NOMO-1 (cell line): ENCODE measurements around the gene PRRG3.
A peak's percentile ranks its signal among the peaks of the same experiment; 100 is the strongest.
"Not testable (repeated sequence)": the region's sequence is repeated elsewhere in the genome, so short reads cannot be mapped to it uniquely, and the experiment has no call there.

Experiments
- DNase-seq, 2 experiments: peaks; one replicate each; lab custom pipeline; 2025; ENCODE audit not compliant: unreplicated experiment in 2 of 2; lab: John Stamatoyannopoulos, UW

Gene PRRG3

DNA sequence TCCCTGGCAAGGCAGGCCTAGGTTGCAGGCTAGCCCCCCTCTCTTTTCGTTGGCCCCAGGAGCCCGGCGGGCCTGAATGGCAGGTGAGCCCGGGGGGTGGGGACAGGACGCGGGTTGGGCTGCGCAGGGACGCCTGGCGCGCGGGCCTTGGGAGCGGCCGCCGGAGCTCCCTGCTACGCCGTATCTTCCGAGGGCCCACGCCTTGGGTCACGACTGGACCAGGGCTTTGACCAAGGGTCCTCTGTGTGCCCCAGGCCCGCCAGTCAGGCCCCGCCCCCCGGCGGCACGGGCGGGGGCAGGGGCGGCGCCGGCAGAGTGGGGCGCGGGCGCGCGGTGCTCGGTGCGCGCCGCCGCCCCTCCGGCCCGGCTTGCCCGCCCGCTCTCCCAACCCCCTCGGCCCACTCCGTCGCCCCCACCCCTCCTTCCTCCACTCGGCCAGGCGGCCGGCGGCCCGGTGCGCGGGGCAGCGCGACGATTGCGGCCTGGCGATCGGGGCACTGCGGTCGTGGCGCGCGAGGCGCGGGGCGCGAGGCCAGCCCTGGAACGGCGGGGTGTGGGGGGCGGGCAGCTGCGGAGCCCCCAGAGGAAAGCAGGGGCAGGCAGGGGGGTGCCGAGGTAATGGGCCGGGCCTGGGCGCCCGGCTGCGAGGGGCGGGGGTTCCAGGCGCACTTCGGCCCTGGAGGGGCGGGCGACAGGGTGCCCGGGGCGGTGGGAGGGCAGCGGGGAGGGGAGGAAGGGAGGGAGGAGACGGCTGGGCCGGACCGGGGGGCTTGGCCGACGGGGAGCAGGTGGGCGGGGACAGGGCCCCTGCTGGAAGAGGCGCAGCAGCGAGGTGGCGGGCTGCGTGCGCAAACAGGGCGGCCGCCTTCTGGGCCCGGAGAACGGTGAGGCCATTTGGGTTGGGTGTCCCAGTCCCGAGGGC lies at the start of gene PRRG3:
PRRG3 (plus strand) TSS at position 798 of the 922 bp plus-strand sequence. CDS start 3,357 bp downstream, outside the sequence.
- DNase-seq = no peak

GRCh38 chrX:151675121-151675746 lies 20.0 kb upstream of the PRRG3 start:
- no peak for DNase-seq

GRCh38 chrX:151676196-151676595 lies 19.1 kb upstream of the PRRG3 start:
- no peak for DNase-seq

GRCh38 chrX:151679798-151680402 lies 15.4 kb upstream of the PRRG3 start:
- DNase-seq = no peak

- DNase-seq = peak in 1 of 2 experiments; percentile 9
These were observed 14.5 kb upstream of the PRRG3 start for GRCh38 chrX:151680805-151681204.

GRCh38 chrX:151687635-151688034 lies 7.6 kb upstream of the PRRG3 start:
- no peak for DNase-seq

DNA sequence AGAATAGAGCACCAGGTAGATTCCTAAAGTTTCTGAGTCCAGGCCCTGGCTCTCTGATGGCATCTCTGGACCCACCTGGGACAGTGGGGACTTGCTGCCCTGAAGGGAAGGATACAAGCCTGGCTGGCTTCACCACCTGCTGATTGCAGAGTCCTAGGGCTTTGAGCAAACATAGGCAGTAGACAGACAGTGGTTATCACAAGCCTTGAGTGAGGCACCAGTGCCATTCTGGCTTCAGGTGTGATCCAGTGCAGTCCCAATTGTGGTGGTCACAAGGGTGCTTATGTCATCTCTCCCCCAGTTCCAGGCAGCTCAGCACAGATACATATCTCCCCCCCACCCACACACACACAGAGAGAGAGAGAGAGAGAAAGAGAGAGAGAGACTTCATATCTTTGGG lies 6.6 kb upstream of the PRRG3 start:
- DNase-seq = no peak

- no peak for DNase-seq
These were observed 2.4 kb upstream of the PRRG3 start for GRCh38 chrX:151692825-151693224.

DNA sequence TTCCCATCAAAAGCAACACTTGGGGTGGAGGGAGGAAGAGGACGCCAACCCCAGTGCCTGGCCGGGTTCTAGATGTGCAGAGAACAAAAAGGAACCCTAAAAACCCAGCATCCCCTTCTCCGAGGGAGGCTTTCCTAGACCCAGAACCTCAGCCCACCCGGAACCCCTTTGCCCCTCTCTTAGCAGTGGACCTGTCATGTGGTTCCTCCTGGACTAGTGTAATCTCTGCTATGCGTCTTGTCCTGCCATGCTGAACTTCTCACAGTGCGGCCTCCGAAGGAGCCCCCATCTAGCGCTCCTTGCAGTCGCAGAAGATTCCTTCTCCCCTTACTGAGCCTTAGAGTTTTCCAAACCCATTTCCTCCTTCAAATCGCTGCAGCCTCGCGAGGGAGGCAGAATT lies 1.1 kb upstream of the PRRG3 start:
- no peak for DNase-seq

- no peak for DNase-seq
These were observed 504 bp downstream of the PRRG3 start for GRCh38 chrX:151695583-151696340.

DNA sequence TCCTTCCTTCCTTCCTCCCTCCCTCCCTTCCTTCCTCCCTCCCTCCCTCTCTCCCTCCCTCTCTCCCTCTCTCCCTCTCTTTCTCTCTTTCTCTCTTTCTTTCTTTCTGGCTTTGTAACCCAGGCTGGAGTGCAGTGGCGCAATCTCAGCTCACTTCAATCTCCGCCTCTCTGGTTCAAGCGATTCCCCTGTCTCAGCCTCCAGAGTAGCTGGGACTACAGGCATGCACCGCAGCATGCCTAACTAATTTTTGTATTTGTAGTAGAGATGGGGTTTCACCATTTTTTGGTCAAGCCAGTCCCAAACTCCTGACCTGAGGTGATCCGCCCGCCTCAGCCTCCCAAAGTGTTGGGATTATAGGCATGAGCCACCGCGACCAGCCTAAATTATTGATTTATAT lies 1.8 kb downstream of the PRRG3 start:
- DNase-seq = not testable (repeated sequence)

- no peak for DNase-seq
These were observed 2.3 kb downstream of the PRRG3 start for GRCh38 chrX:151697522-151697921.

DNA sequence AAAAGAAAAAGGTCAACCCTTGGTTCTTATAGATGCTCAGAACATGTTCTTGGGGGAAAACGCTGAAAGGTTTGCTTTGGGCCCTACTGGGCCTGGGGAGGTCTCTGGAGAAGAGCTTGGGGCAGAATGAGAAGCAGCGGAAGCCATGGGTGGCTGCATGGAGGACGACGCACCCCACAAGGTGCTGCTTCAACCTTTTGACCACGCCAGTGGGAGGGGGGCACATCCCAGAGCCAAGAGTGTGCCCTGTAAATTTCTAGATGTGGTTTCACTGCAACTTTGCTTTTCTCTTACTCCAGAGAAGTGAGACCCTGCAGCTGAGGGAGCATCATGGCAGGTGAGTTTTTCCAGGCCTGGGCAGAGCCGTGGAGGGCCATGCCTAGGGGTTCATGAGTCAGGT lies 3.2 kb downstream of the PRRG3 start:
- no peak for DNase-seq

- no peak for DNase-seq
These were observed 4.5 kb downstream of the PRRG3 start for GRCh38 chrX:151699746-151700145.

DNA sequence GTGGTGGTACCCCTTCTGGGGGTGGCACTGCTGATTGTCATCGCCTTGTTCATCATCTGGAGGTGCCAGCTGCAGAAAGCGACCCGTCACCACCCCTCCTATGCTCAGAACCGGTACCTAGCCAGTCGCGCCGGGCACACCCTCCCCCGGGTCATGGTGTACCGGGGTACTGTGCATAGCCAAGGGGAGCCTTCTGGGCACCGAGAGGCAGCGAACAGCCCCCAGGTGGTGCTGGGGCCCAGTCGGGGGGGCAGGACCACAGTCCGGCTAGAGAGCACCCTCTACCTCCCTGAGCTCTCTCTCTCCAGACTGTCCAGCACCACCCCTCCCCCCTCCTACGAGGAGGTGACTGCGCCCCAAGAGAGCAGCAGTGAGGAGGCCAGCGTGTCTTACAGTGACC lies 5.3 kb downstream of the PRRG3 start:
- no peak for DNase-seq

GRCh38 chrX:151701071-151701470 lies 5.8 kb downstream of the PRRG3 start:
- DNase-seq = no peak

DNA sequence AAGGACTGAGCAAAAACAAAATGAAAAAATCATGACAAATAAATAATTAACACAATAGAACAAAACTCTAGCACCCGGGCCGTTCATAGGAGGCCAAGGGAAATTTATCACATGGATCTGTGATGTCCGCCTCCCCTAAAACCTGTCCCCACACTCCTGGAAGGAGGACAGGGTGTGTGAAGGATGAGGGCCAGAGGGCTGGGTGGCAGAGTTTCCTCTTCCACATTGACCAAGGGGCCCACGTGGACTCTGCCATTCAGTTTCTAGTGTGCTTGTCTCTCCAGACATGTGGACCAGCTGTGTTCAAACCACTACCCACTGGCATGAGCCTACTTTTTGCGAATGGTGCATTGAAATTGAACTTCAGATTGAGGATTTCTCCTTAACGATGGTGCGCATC lies 6.3 kb downstream of the PRRG3 start:
- DNase-seq = no peak

DNA sequence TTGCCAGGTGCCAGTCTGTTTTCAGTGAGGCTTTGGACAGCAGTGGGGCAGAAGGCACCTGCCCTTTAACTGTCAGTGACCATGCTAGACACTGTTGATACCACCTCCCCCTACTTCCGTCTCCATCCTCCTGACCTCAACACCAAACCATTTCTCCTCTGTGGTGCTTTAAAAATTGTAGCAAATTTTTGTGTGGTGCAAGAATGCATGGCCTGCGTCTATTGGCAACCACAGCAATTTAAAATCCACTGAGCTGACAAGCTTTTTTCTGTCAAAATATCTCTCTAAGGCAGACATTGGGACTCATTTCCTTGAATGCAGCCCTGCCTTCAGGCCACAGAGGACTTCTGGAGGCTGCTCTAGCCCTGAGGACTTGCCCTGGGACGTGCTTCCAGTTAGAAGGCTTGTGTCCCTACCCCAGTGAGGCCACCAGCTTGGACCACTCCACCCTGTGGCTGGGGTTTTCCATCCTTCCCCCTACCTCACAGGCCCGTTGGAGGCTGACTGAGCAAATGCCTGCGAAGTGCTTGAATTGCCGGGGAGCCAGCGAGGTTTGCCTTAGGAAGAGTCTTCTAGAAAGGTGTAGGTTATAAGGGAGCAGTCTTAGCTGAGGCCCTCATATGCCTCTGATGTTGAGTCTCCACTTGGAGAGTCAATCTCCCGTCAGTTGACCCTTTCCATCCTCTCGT lies 6.9 kb downstream of the PRRG3 start:
- DNase-seq = no peak

DNA sequence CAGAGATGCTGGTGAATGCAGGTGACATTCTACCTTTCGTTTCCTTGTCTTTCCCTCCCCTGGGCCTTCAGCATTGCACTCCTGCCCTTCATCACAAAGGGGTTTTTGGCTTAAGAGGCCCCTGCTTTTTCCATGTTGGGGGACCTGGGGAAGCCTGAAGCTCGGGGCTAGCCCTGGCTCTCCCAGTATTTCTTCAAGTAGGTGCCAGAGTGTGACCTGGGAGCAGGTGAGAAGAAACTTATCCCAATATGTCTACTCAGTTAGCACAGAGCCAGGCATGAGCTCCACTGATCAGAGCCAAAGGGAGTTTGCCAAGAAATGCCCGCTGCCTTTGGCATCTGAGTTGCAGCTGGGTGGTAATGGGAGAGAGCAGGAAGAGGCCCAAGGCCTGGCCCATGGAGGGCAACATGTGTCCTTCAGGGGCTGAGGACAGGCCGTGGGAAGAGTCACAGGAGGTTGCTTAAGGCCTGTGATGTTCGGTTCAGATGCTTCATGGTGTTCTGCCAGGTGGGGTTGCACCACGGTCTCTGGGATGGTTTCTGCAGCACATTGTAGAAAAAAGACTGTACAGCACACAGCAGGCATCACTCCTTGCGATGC lies 7.6 kb downstream of the PRRG3 start:
- no peak for DNase-seq

- DNase-seq = no peak
These were observed 8.2 kb downstream of the PRRG3 start for GRCh38 chrX:151703487-151703886.
